Upper lobe of right lung (tissue), 1 donor: ENCODE results near the gene CCL25. TPM values are rescaled to one million over a fixed set of nuclear protein-coding genes. Genes with fewer than 3 reads are reported as not detected.

Source experiments
- ATAC-seq: fragments of 200-7000 bp; cut with Tn5 transposase; one replicate; pipeline ENCODE4 v1.9.1; 2020; ENCODE audit warnings: mild to moderate bottlenecking, moderate library complexity
- DNase-seq: peaks from one replicate; pipeline ENCODE4 v3.0.0-alpha.2; 2020
- H3K27ac ChIP-seq: fragments of 200-600 bp; one replicate; pipeline ENCODE4 v1.8.0; 2022
- H3K27me3 ChIP-seq: fragments of 200-600 bp; one replicate; pipeline ENCODE4 v1.8.0; 2022; ENCODE audit warnings: mild to moderate bottlenecking
- H3K36me3 ChIP-seq: fragments of 200-600 bp; one replicate; pipeline ENCODE4 v1.8.0; 2022
- H3K4me1 ChIP-seq: fragments of 200-600 bp; one replicate; pipeline ENCODE4 v1.8.0; 2022
- H3K4me3 ChIP-seq: fragments of 200-600 bp; one replicate; pipeline ENCODE4 v1.8.0; 2022; ENCODE audit warnings: mild to moderate bottlenecking
- H3K9me3 ChIP-seq: fragments of 200-600 bp; one replicate; pipeline ENCODE4 v1.8.0; 2022
- intact Hi-C: fragments of 100-400 bp; cut with DNase I; formaldehyde crosslinking; loops from one replicate; pipeline ENCODE4 v1.11.0; 2022
- total RNA-seq: library from RNA; stranded (reverse); fragmentation: NEBNext Ultra II Directional; extraction: Animal tissue kit (Norgen Biotek cat#: 25700); gene quantifications from one replicate; pipeline ENCODE4 v1.2.1, GENCODE V29; 2021
- TF ChIP-seq, protein P1 (sequence below): fragments of 200-600 bp; IDR thresholded peaks from one replicate; pipeline ENCODE4 v1.8.0; 2022; ENCODE audit warnings: antibody characterized with exemption
- donor health status: DM: no; HTN: yes; CAD: no; lungs with severe emphysema.

The CCL25 gene
- total RNA-seq, 1 donor from 2014 or later, result not detected

DNA sequence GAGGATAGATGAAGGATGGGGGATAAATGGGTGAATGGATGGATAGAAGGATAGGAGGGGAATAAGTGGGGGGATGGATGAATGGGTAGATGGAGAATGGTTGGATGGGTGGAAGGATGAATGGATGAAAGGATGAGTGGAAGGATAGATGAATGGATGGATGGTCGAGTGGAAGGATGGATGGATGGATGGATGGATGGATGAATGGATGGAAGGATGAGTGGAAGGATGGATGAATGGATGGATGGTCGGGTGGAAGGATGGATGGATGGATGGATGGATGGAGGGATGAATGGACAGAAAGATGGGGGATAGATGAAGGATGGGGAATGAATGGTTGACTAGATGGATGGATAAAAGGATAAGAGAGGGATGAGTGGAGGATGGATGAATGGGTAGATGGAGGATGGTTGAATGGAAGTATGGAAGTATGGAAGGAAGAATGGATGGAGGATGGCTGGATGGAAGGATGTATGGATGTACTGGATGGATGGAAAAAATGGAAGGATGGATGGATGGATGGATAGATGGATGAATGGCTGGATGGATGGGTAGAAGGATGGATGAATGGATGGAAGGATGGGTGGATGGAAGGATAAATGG lies 54.8 kb downstream of the CCL25 start:
- no peak overlapping the region for H3K27ac ChIP-seq
- ATAC-seq, result no peak
- no peaks in the 10 kb centered on the region for H3K9me3 ChIP-seq
- DNase-seq, result no peak
- no peaks in the 10 kb centered on the region for H3K27me3 ChIP-seq
- intact Hi-C loops, result no loop called here
- TF ChIP-seq, protein P1, sequence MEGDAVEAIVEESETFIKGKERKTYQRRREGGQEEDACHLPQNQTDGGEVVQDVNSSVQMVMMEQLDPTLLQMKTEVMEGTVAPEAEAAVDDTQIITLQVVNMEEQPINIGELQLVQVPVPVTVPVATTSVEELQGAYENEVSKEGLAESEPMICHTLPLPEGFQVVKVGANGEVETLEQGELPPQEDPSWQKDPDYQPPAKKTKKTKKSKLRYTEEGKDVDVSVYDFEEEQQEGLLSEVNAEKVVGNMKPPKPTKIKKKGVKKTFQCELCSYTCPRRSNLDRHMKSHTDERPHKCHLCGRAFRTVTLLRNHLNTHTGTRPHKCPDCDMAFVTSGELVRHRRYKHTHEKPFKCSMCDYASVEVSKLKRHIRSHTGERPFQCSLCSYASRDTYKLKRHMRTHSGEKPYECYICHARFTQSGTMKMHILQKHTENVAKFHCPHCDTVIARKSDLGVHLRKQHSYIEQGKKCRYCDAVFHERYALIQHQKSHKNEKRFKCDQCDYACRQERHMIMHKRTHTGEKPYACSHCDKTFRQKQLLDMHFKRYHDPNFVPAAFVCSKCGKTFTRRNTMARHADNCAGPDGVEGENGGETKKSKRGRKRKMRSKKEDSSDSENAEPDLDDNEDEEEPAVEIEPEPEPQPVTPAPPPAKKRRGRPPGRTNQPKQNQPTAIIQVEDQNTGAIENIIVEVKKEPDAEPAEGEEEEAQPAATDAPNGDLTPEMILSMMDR, result no peak
- no peak overlapping the region for H3K4me3 ChIP-seq
- H3K4me1 ChIP-seq, result no peaks in the 10 kb centered on the region
- no peaks in the 10 kb centered on the region for H3K36me3 ChIP-seq

DNA sequence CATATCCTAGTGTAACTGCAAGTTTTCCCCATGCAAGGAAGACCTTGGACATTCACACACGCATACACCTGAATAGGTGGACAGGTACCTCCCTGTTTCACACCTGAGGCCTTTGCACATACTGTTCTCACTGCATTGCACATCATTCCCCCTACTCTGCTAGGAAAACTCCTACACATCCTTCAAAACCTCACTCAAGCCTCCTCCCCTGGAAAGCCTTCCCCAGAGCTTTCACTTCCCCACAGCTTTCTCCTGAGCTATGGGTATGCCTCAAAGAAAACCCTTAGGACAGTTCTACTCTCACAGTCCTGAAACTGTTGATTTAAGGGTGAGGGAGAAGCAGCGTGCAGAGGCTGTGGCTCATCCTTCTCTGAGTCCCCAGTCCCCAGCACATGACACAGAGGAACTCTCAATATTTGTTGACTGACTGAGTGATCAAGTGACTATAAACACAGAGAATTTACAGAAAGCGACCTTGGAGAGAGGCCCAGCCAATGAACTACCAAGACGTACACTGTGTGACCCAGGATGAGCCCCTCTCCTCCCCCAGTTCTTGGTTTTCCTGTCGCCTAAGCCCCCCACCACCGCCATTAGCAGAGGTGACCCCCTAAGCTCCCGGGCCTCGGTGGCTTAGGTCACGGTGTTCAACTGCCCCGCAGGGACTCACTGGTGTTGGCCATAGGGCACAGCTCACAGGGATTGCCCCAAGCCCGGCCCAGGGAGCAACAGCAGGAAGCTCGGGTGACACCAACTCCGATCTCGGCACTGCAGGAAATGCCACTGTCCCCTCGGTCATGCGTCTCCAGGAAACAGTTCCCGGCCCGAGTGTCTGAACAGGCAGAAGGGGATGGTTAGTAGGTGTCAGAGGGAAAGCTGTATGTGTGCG lies 56.2 kb downstream of the CCL25 start:
- H3K27me3 ChIP-seq, result no peaks in the 10 kb centered on the region
- no peaks in the 10 kb centered on the region for H3K36me3 ChIP-seq
- ATAC-seq (no peak), DNase-seq (no peak)
- H3K4me3 ChIP-seq, result no peak overlapping the region
- no peaks in the 10 kb centered on the region for H3K9me3 ChIP-seq
- no peaks in the 10 kb centered on the region for H3K4me1 ChIP-seq
- intact Hi-C loops, result no loop called here
- TF ChIP-seq, protein P1, result no peak
- no peak overlapping the region for H3K27ac ChIP-seq

DNA sequence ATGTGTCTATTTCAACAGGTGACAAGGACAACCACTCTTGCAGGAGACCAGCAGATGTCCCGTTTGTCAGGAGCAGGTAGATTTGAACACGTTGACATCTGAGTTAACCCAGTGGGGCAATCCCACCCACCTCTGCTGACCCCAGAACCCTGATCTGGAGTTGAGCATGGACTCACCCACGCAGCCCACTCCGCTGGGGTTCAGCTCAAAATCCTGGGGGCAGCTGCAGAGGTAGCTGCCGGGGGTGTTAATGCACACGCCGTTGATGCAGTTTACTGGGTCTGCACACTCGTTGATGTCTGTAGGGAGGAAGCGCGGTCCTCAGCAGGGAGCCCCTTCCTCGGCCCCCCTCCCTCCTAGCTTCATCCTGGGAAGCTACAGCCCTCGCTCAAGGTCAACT lies 56.9 kb downstream of the CCL25 start:
- DNase-seq (no peak), ATAC-seq (no peak)
- intact Hi-C loops, result no loop called here
- H3K36me3 ChIP-seq, result no peaks in the 10 kb centered on the region
- no peak overlapping the region for H3K4me3 ChIP-seq
- no peak overlapping the region for H3K27ac ChIP-seq
- TF ChIP-seq, protein P1, result no peak
- no peaks in the 10 kb centered on the region for H3K27me3 ChIP-seq
- no peaks in the 10 kb centered on the region for H3K9me3 ChIP-seq
- H3K4me1 ChIP-seq, result no peaks in the 10 kb centered on the region

DNA sequence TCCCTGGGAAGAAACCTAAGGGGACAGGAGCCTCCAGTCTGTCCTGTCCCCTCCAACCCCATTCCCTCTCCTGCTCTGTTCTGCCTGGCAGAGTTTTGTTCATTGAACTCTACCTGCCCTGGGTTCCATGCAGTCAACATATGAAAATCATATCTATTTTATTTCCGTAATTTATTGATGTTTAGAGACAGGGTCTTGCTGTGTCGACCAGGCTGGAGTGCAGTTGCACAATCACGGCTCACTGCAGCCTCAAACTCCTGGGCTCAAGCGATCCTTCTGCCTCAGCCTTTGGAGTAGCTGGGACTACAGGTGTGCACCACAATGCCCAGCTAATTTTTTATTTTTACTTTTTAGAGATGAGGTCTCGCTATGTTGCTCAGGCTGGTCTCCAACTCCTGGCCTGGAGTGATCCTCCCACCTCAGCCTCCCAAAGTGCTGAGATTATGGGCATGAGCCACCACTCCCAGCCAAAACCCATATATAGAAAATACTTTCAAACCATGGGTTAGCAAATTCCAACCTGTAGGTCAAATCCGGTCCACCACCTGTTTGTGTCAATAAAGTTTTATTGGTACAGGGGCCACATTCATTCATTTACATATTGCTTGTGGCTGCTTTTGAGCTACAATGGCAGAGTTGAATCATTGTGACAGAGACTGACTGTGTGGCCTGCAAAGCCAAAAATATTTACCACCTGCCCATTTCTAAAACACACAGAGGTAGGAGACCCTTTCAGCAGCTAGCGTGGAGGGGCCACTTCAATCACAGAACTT lies 57.5 kb downstream of the CCL25 start:
- TF ChIP-seq, protein P1, result no peak
- Histone ChIP-seq H3K27me3 (no peaks in the 10 kb centered on the region), H3K4me1 (no peaks in the 10 kb centered on the region), H3K27ac (no peak overlapping the region), H3K4me3 (no peak overlapping the region), H3K9me3 (no peaks in the 10 kb centered on the region), H3K36me3 (no peaks in the 10 kb centered on the region)
- ATAC-seq (no peak), DNase-seq (no peak)
- intact Hi-C loops, result no loop called here

DNA sequence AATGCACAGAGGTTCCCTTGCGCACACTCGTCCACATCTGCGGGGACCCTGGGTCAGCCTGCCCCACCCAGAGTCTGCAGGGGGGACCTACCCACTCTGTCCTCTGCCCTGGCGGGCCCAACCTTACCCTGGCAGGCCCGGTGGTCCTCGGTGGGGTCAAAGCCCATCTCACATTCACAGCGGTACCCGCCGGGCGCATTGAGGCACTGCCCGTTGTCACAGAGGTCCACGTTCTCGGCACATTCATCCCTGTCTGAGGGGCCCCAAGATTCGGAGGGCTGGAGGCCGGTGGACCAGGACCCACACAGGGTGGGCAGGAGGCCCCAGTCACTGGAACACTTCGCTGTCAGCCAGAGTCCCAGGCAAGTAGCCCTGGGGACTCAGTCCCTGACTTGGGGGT lies 58.4 kb downstream of the CCL25 start:
- H3K27me3 ChIP-seq, result no peaks in the 10 kb centered on the region
- no peaks in the 10 kb centered on the region for H3K9me3 ChIP-seq
- no peaks in the 10 kb centered on the region for H3K36me3 ChIP-seq
- H3K27ac ChIP-seq, result no peak overlapping the region
- no peaks in the 10 kb centered on the region for H3K4me1 ChIP-seq
- no peak overlapping the region for H3K4me3 ChIP-seq
- no peak for ATAC-seq
- DNase-seq, result no peak
- TF ChIP-seq, protein P1, result no peak
- intact Hi-C loops, result no loop called here
